Retina (tissue), 1 donor: ENCODE measurements around the gene RGS3.

ENCODE experiments used
- DNase-seq: peaks from one replicate; pipeline ENCODE4 v3.0.0-alpha.2; 2016

Gene RGS3

DNA sequence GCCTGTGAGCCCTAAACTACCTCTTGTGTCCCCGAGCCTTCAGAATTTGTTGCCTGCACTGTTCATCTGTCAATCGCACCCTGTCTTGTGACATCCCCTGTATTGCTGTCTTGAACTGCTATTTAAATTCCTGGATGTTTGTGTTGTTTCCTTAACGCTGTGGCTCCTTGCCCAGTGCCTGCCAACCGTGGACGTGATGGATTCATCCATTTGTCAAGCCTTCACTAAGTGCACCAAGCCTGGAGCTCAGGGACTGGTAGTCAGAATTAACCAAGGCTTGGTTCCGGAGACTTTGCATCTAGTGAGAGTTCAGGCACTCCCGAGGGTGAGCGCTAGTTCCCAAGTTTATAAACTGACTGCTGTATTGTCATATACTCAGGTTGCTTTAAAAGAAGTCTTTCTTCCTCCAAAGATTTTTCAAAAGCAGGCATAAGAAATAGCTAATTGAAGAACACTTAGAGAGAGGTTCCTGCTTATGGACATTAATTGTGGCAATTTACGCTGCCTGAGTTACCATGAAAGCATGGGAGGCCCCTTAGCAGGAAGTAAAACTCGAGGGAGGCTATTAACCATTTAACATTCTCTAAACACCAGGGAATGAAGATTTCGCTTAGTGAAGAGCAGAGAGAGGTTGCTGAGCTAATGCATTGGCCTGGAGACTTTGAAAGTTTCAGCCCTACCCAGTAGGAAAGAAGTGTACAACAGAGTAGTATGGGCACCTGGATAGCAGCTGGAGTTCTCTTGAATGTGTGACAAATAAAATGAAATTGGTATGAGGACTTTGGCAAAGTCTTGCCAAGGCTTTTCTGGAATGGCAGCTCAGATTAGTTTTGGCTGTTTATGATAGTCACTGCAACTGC is 29.0 kb downstream of the RGS3 start:
- DNase-seq = peak; percentile 54

DNA sequence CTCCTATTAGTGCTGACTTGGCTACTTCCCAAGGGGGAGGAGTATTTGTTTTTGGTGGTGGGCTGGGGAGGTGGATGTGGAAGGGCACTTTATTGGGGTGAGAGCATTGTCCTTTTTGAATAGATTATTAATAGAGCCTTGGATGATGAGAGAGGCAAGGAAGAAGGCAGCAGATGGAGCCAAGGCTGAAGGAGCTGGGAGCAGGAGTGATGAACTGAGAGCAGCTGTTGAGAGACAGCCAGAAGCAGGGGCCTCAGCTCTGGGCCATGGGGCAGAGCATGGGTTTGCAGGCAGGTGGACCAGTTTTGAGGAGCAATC is 29.6 kb downstream of the RGS3 start:
- DNase-seq = no peak

DNA sequence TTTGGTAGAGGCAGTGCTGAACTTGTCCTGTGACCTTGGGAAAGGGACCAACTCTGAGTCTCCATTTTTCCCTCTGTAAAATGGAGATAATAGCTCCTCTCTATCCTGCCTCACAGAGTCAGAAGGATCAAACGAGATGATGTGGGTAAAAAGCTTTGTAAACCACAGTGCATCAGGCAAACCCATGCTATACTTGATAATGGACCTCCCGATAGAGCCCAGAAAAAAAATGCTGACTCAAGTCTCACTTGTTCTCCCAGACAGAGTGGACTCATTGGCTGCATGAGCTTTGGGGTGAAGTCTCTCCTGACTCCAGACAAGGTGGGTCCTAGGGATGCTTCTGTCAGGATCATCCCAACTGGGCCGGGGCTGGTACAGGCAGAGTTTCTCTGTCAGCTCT is 32.0 kb downstream of the RGS3 start:
- DNase-seq = no peak

GRCh38 chr9:113497051-113497450 is 33.5 kb downstream of the RGS3 start:
- DNase-seq = no peak

DNA sequence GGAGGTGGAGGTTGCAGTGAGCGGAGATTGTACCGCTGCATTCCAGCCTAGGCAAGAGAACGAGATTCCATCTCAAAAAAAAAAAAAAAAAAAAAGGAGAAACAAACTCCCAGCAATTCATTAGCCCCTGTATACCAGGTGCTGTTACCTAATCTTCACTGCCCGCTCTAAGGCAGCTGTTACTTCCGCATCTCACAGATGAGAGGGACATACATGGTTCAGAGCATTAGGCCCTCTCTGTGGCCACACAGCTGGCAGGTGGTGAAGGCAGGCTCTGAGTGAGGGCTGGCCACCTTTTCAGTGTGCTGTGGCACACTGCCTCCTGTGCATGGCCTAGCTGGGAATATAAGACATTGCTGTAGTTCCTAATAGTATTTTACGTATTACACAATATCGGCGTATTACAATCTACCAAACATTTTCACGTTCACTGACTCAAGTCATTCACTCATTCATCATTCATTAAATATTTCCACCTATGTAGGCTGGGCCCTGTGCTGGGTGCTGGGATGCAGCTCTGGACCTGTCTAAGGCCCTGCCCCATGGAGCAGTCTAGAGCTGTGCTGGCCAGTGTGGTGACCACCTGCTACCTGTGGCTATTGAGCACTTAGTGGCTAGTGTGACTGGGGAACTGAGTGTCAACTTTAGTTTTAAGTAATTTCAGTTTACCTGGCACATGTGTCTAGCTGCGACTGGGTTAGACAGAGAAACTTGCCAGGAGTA is 35.8 kb downstream of the RGS3 start:
- no peak for DNase-seq

DNA sequence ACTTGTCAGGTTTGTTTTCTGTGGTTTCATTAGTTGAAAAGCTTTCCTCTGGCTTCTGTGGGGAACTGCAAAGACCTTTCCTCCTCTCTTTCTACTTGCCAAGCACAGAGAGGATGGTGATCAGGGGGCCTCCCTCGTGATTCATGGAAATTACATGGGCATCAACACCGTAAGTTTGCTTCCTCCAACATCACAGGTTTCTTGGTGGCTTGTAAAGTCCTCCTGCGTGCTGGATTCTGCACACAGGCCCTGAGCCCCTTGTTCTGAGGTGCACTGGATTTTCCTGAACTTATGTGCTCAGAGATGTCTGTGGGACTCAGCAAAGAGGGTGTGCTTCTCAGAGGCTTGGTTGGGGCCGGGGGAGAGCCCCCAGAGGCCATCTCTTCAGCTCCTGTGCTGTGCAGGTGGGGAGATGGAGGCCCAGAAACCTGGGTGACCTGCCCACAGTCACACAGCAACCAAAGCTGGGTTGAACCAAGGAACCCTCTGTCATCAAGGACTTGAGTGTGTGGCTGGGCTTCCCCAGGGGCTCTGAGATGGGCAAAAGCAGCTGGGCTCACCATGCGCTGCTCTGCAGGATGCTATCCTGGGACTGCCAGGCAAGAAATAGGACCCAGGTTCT is 36.5 kb downstream of the RGS3 start:
- no peak for DNase-seq

DNA sequence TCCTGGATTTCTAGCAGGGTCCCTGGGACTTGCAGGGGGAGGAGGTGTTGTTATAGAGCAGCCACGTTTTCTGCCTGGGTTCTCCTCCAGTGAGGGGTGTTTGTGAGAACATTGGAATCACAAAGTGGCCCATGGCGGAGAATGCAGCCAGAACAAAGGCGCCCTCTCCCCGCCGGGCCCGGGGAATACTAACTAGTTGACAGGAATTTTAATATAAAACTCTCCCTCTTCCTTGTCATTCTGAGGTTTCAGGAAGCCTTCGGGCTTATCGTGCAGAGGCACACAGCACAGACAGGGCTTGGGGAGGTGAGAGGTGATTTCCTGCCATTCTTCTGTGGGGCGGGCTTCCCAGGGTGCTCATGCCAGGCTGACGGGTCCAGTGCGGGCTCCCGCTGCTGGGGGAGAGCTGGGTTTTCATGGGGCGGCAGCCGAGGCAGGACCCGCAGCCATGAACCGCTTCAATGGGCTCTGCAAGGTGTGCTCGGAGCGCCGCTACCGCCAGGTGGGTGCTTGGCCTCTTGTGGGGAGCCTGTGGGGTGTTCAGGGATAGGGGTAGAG is 37.7 kb downstream of the RGS3 start:
- no peak for DNase-seq

DNA sequence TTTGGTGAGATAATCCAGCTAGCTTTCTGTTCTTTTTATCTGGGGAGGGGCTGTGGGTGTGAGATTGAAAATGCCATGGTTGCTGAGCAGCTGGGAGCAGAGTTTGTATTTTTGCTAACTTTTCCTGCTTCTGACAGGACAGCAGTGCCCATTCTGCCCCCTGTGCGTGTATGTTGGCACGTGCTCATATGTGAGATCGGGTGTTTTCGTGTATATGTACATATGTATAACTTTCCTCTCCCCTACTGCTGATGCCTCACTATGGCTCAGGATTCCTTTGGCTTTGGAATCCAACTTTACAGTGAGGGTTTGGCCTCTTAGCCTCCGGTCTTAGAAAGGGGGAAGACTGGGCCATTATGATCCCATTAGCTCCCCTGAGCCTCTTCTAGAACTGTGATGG is 38.3 kb downstream of the RGS3 start:
- no peak for DNase-seq

GRCh38 chr9:113502427-113503034 is 39.0 kb downstream of the RGS3 start:
- no peak for DNase-seq

DNA sequence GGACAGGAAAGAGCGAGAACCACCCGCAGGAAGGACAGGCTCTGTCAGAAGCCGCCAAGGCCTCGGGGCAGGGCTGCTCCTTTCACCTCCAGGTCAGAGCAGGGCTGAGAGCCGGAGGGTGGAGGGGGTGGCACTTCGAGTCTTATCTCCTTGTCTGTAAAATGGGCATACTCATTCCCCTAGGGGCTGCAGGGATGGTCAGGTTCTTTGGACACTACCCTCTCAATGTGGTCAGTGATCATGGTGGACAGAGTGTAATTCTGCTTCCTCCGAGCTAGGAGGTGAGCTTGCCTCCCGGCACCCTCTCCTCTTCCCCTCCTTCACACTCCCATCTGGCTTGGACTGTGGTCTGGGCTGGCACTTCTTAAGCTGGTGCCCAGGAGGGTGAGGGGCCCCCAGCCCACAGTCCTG is 39.6 kb downstream of the RGS3 start:
- DNase-seq = no peak

- no peak for DNase-seq
Observed at GRCh38 chr9:113503613-113504211, 40.2 kb downstream of the RGS3 start.

DNA sequence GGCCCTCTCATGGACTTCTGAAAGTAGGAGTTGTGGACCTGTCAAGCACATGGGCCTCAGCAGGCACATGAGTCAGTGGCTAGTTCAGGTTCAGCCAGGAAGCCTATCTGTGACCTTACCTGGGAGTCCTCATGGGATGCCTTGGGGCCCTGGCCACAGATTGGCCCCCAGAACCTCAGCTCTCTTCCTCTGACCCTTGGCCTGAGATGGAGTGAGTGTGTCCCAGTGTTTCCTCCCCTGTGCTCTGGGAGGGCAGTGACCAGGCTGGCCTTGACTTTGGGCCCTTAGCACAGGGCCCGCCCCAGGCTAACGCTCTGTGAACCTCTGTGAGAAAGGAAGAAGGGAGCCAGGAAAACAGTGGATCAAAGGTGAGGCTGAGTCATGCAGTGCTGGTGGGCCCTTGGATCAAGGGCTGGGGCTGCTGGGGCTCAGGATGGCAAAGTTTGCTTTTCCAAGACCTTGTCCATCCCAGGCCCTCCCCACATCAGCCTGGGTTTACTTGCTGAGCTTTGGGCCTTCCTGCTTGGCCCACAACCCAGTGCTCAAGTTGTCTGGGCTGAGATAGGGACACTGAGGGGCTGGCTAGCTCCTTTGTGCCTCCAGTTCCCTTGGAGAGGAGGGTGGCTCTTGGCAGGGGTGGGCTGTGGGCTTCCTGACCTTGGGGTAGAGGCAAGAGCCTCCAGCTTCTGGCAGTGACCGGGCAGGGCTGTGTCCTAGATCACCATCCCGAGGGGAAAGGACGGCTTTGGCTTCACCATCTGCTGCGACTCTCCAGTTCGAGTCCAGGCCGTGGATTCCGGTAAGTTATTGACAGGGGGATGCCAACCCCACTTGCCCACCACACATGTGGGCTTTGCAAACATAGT is 41.4 kb downstream of the RGS3 start:
- DNase-seq = no peak

GRCh38 chr9:113506090-113506589 is 42.6 kb downstream of the RGS3 start:
- peak; percentile 90 for DNase-seq

GRCh38 chr9:113507256-113507655 is 43.7 kb downstream of the RGS3 start:
- DNase-seq = no peak

DNA sequence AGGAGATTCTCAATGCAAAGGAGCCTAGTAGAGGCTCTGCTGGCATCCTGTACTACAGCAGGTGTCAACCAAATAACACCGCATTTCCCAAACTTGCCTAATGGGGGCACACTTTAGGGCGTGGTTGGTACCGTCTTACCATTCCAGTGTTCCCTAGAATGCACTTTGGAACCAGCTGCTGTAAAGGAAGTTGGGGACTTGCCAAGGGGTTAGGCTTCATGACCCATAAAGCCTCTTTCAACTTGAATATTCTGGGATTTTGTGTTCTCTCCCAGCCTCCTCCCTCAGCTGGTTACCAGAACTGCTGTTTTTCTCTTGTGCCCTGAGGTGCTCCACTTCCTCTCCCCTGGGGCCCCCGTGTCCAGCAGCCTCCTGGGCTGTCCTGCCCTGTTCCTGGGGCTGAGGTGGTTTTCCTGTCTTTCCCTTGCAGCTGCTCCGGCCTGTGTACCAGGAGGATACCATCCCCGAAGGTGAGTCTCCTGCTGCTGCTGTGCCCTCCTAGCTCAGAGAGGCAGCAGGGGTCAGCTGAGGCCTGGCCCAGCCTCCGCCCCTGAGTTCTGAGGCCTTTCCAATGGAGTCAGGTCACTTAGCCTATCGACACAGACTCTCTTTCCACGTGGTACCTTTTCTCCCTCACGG is 44.7 kb downstream of the RGS3 start:
- DNase-seq = no peak

DNA sequence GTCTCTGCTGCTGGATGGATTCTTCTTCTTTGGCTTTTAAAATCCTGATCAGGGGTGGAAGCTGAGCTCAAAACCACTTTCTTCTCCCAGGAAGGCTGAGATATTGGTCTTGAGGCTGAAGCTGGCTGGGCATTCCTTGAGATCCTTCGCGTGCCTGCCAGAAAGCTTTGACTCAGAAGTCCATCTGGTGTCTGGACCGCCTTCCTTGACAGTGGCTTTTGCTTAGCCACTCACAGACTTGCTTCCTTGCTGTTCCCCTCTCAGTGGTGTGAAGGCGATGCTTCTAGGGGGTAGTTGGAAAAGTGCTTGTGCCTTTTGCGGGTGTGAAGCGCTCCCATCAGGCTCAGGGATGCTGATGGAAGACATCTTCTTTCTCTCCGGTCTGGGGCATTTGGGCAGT is 45.9 kb downstream of the RGS3 start:
- DNase-seq = no peak

GRCh38 chr9:113511047-113511521 is 47.6 kb downstream of the RGS3 start:
- DNase-seq = no peak

DNA sequence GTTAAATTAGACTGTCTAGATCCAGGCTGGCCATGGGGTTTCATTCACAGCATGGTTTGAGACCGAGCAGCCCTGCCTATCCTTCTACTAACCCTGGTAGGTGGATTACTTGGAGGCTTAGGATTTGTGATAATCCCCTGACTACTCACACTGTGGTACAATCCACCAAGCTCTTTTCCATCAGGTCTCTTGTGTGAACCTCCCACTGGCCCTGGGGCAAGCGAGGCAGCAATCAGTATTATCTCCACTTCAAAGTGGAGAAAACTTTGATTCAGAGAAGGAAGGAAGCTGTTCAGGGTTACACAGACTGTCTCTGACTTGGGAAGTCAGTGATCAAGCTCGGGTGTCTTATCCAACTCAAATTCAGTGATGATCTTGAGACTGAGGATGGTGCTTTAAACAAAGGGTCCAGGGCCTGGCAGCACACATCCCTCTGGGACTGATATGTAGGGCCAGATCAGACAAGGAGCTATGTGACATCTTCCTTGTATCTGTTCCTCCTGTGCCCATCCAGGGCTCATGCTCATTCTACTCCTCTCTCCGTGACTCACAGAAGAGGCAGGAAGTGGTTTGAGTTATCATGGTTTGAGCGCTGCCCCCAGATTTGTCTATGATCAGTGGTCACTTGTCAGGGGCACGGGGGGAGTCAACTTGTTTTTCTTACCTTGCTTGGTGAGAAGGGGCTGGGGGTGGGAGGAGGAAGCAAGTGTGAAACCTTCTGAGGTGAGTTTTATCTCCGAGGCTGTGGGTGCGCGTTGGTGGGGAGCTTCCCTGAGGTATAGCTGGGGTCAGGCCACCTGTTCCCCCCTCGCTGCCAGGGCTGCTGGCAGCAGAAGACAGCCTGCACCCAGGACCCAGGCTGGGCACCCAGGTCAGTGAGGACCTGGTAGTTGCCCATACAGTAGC is 48.6 kb downstream of the RGS3 start:
- DNase-seq = no peak

- no peak for DNase-seq
Observed at GRCh38 chr9:113513111-113513510, 49.6 kb downstream of the RGS3 start.

DNA sequence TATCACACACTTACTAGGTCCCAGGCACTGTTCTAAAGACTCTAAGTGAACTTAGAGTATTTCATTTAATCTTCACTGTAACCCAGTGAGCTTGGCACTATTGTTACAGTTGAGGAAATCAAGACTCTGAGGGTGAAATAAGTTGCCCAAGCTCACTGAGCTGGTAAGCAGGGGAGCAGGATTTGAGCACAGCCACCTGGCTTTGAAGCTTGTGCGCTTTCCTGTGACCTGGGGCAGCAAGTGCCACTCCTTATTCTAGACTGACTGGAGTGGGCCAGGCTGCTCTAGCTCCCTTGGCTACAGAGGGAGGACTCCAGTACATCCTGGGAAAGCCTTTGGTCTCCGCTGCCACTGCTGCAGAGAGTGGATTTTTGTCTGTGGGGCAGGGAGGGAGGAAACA is 50.0 kb downstream of the RGS3 start:
- DNase-seq = no peak
